Ovary (tissue), 9 donors: ENCODE results near the gene ADGB. TPM values are rescaled to one million over a fixed set of nuclear protein-coding genes. Genes with fewer than 3 reads are reported as not detected.
"Not testable (repeated sequence)": the region's sequence is repeated elsewhere in the genome, so short reads cannot be mapped to it uniquely, and the experiment has no call there.

ENCODE experiments used
- DNase-seq, 5 donors: peaks; one replicate each; pipeline ENCODE4 v3.0.0-alpha.2; 2019 to 2020
- H3K27ac ChIP-seq, 2 donors: fragments of 200-600 bp; one replicate each; pipeline versions ENCODE4 v1.5.1 to v1.8.0; 2019 to 2022
- H3K27me3 ChIP-seq: fragments of 200-600 bp; one replicate; pipeline ENCODE4 v1.8.0; 2022
- H3K36me3 ChIP-seq: fragments of 200-600 bp; sonication (generic); one replicate; pipeline ENCODE4 v1.5.1; 2019
- H3K4me1 ChIP-seq: one replicate; pipeline ENCODE4 v1.8.1; 2013; ENCODE audit warnings: mild to moderate bottlenecking, moderate library complexity; ENCODE audit not compliant: insufficient read depth
- H3K4me3 ChIP-seq: fragments of 200-600 bp; sonication (generic); one replicate; pipeline ENCODE4 v1.5.1; 2017
- H3K9me3 ChIP-seq, 2 donors: fragments of 200-600 bp in 1 of 2; sonication (generic) in 1 of 2; one replicate each; pipeline versions ENCODE4 v1.5.1 to v1.8.1; 2013 to 2019; ENCODE audit warnings: mild to moderate bottlenecking in 1 of 2, moderate library complexity in 1 of 2
- CTCF ChIP-seq, 3 donors: fragments of 450-650 bp in 2 of 3; fragments of 200-600 bp in 1 of 3; IDR thresholded peaks; one replicate each; pipeline versions ENCODE4 v1.5.1 to v1.8.0; 2016 to 2022; ENCODE audit warnings: antibody characterized with exemption in 3 of 3, mild to moderate bottlenecking in 1 of 3
- EP300 ChIP-seq: sonication (generic); formaldehyde crosslinking; IDR thresholded peaks from one replicate; pipeline ENCODE4 v1.6.1; 2017; ENCODE audit warnings: antibody characterized with exemption
- POLR2A ChIP-seq: fragments of 450-650 bp; IDR thresholded peaks from one replicate; pipeline ENCODE4 v1.6.1; 2017; ENCODE audit warnings: antibody characterized with exemption, mild to moderate bottlenecking, moderate library complexity
- WGBS, 3 donors: extraction: QIAGEN DNeasy Blood & Tissue Kit in 1 of 3; methylation state at CpG; one replicate each; pipeline versions ENCODE4 v1.1.5 to v1.1.7; 2013 to 2017; 5-methylcytosine and 5-hydroxymethylcytosine counted together
- intact Hi-C, 4 donors: fragments of 100-400 bp; cut with DNase I; formaldehyde crosslinking; loops; one replicate each; pipeline versions ENCODE4 v1.11.0 to v1.15.1; 2022 to 2023
- polyA plus RNA-seq, 2 donors: library from polyadenylated mRNA; stranded (reverse); fragments of 200-250 nt in 1 of 2; fragments of 350-450 nt in 1 of 2; fragmentation: Illumina TruSeq in 1 of 2; extraction: RNeasy Lipid Tissue Mini Kit (QIAGEN cat#74804) in 1 of 2; gene quantifications; one replicate each; pipeline ENCODE4 v1.2.3, GENCODE V29; 2013 to 2014
- total RNA-seq, 7 donors: library from RNA; depleted of rRNA in 2 of 7; stranded (reverse); fragments of >200 nt in 2 of 7; fragmentation: NEBNext Ultra II Directional in 3 of 7; extraction: Animal tissue kit (Norgen Biotek cat#: 25700) in 3 of 7; gene quantifications; one replicate each; pipeline versions ENCODE4 v1.1.0 to v1.2.4, GENCODE V29; 2016 to 2023
- donor health status: DM: no; HTN: no; CAD: no; lungs with moderate emphysema.
- donor health status: DM: no; HTN: no; CAD: no.
- donor health status: Bipolar disorder and iron deficiency.
- donor health status: DM: yes; HTN: yes; CAD: no.
- donor health status: DM: no; HTN: no; CAD: no.
- donor health status: DM: yes; HTN: yes; CAD: no.

ADGB gene
- total and polyA plus RNA-seq, 9 donors, result 0.60 to 16.5 (median 0.72) TPM; not detected in 4

GRCh38 chr6:146850981-146851380 lies 252.2 kb downstream of the ADGB start:
- intact Hi-C loops, result loop anchor here in 2 of 4 donors (10.0 kb wide), 1 partner anchor 434 kb away; no protein-coding TSS in a partner anchor
- no peaks in the 10 kb centered on the region for H3K4me1 ChIP-seq
- no peaks in the 10 kb centered on the region for H3K27me3 ChIP-seq
- no peak for DNase-seq
- H3K27ac ChIP-seq, result no peak overlapping the region
- H3K9me3 ChIP-seq, result no peaks in the 10 kb centered on the region
- TF ChIP-seq CTCF (IDR thresholded peaks at IDR 0.05) (no peak), POLR2A (no peak), EP300 (no peak)
- H3K36me3 ChIP-seq, result no peaks in the 10 kb centered on the region
- no peak overlapping the region for H3K4me3 ChIP-seq

GRCh38 chr6:146851837-146852236 lies 253.1 kb downstream of the ADGB start:
- Histone ChIP-seq H3K27ac (no peak overlapping the region), H3K9me3 (no peaks in the 10 kb centered on the region), H3K4me1 (no peaks in the 10 kb centered on the region), H3K36me3 (no peaks in the 10 kb centered on the region), H3K27me3 (no peaks in the 10 kb centered on the region), H3K4me3 (no peak overlapping the region)
- WGBS, 3 donors, result 58 to 89% (median 82%) methylated on average over 1 of the region's 1 CpG
- no peak for TF ChIP-seq EP300
- no peak for TF ChIP-seq POLR2A
- TF ChIP-seq CTCF (IDR thresholded peaks at IDR 0.05), result no peak
- no peak for DNase-seq
- intact Hi-C loops, result loop anchor here in 2 of 4 donors (10.0 kb wide), 1 partner anchor 433 kb away; no protein-coding TSS in a partner anchor

- intact Hi-C loops, result loop anchor here in 2 of 4 donors (10.0 kb wide), 1 partner anchor 430 kb away; no protein-coding TSS in a partner anchor
- H3K36me3 ChIP-seq, result not testable (repeated sequence)
- 87 to 91% (median 88%) methylated on average over 6 of the region's 6 CpGs for WGBS, 3 donors
Observed at GRCh38 chr6:146854521-146855255, 255.9 kb downstream of the ADGB start.

GRCh38 chr6:146855889-146856288 lies 257.1 kb downstream of the ADGB start:
- Histone ChIP-seq H3K9me3 (no peaks in the 10 kb centered on the region), H3K4me1 (no peaks in the 10 kb centered on the region), H3K4me3 (no peak overlapping the region), H3K36me3 (no peaks in the 10 kb centered on the region), H3K27ac (no peak overlapping the region), H3K27me3 (no peaks in the 10 kb centered on the region)
- DNase-seq, result no peak
- intact Hi-C loops, result loop anchor here in 2 of 4 donors (10.0 kb wide), 1 partner anchor 429 kb away; no protein-coding TSS in a partner anchor
- no peak for TF ChIP-seq EP300
- WGBS, 3 donors, result 78 to 90% (median 85%) methylated on average over 1 of the region's 1 CpG

More at GRCh38 chr6:146854521-146855255, 255.9 kb downstream of the ADGB start:
- DNase-seq, H3K4me3 ChIP-seq, H3K9me3 ChIP-seq, H3K27ac ChIP-seq, H3K4me1 ChIP-seq, H3K27me3 ChIP-seq: not testable (repeated sequence)

GRCh38 chr6:146856296-146856695 lies 257.5 kb downstream of the ADGB start:
- no peak for DNase-seq
- Histone ChIP-seq H3K4me3 (no peak overlapping the region), H3K27ac (no peak overlapping the region), H3K27me3 (no peaks in the 10 kb centered on the region), H3K4me1 (no peaks in the 10 kb centered on the region), H3K36me3 (no peaks in the 10 kb centered on the region), H3K9me3 (no peaks in the 10 kb centered on the region)
- 92 to 94% (median 94%) methylated on average over 7 of the region's 7 CpGs for WGBS, 3 donors
- intact Hi-C loops, result loop anchor here in 2 of 4 donors (10.0 kb wide), 1 partner anchor 429 kb away; no protein-coding TSS in a partner anchor
- TF ChIP-seq CTCF (IDR thresholded peaks at IDR 0.05) (no peak), POLR2A (no peak), EP300 (no peak)
